Thymus (tissue), 2 donors: ENCODE data around the gene EMX2. TPM values are rescaled to one million over a fixed set of nuclear protein-coding genes. Genes with fewer than 3 reads are reported as not detected.

Source experiments
- polyA plus RNA-seq: library from polyadenylated mRNA; stranded (reverse); fragments of 200-250 nt; gene quantifications from one replicate; pipeline ENCODE4 v1.2.3, GENCODE V29; 2013
- total RNA-seq: library from RNA; stranded (reverse); fragments of 120-200 nt; gene quantifications from one replicate; pipeline ENCODE4 v1.2.4, GENCODE V29; 2013
- donor health status: healthy.

EMX2 gene
- total and polyA plus RNA-seq, 2 donors, result 0.09 to 0.57 TPM

Other genes starting within 250 kb of the EMX2 start
- gene PDZD8, start 167.3 kb upstream of the EMX2 start, total RNA-seq, result 9.2 TPM
- 4.4 TPM for gene PDZD8, start 167.3 kb upstream of the EMX2 start, polyA plus RNA-seq